ENCODE results near the gene ATP1B1. TPM values are rescaled to one million over a fixed set of nuclear protein-coding genes. Genes with fewer than 3 reads are reported as not detected.
"Not testable (repeated sequence)": the region's sequence is repeated elsewhere in the genome, so short reads cannot be mapped to it uniquely, and the experiment has no call there.

ATP1B1 gene
- total RNA-seq, 1 experiment from 2014 or later: 20.2 TPM

- no peaks in the 10 kb centered on the region for H3K9me3 ChIP-seq (ENCODE audit: low read depth, low read length, poor library complexity, severe bottlenecking)
- POLR2A ChIA-PET (ENCODE audit: low non-redundant PET): no interaction called here
- H3K27ac ChIP-seq (ENCODE audit: low read depth, low read length, poor library complexity, severe bottlenecking): no peak overlapping the region
- TF ChIP-seq EZH2 (IDR thresholded peaks at IDR 0.05; ENCODE audit: borderline replicate concordance, low read depth, low read length, poor library complexity, severe bottlenecking): no peak
- TF ChIP-seq CTCF (conservative IDR thresholded peaks at IDR 0.05; ENCODE audit: low read depth, low read length): no peak
- H3K4me3 ChIP-seq (ENCODE audit: low read depth, low read length, poor library complexity, severe bottlenecking): no peak overlapping the region
- no TSS peak for BruUV-seq (replicated peaks)
- CTCF ChIA-PET: no interaction called here
- no peaks in the 10 kb centered on the region for H3K36me3 ChIP-seq (ENCODE audit: insufficient read depth, low read length, poor library complexity, severe bottlenecking)
- DNase-seq (ENCODE audit: low spot score): no peak
- H3K27me3 ChIP-seq (replicated peaks; ENCODE audit: insufficient read depth, low read depth, low read length, poor library complexity): no peaks in the 10 kb centered on the region
- intact Hi-C loops (cut with micrococcal nuclease; ENCODE audit: unreplicated experiment): no loop called here
- no peaks in the 10 kb centered on the region for H3K4me1 ChIP-seq (ENCODE audit: insufficient read depth, low read length, poor library complexity, severe bottlenecking)
Observed at GRCh38 chr1:169163059-169163458, 56.6 kb downstream of the ATP1B1 start.

- no peak for TF ChIP-seq EZH2 (IDR thresholded peaks at IDR 0.05; ENCODE audit: borderline replicate concordance, low read depth, low read length, poor library complexity, severe bottlenecking)
- no peak for TF ChIP-seq CTCF (conservative IDR thresholded peaks at IDR 0.05; ENCODE audit: low read depth, low read length)
- intact Hi-C loops (cut with micrococcal nuclease; ENCODE audit: unreplicated experiment): no loop called here
- Histone ChIP-seq H3K27me3 (replicated peaks; ENCODE audit: insufficient read depth, low read depth, low read length, poor library complexity) (no peaks in the 10 kb centered on the region), H3K9me3 (ENCODE audit: low read depth, low read length, poor library complexity, severe bottlenecking) (no peaks in the 10 kb centered on the region), H3K4me3 (ENCODE audit: low read depth, low read length, poor library complexity, severe bottlenecking) (no peak overlapping the region), H3K36me3 (ENCODE audit: insufficient read depth, low read length, poor library complexity, severe bottlenecking) (no peaks in the 10 kb centered on the region), H3K4me1 (ENCODE audit: insufficient read depth, low read length, poor library complexity, severe bottlenecking) (no peaks in the 10 kb centered on the region), H3K27ac (ENCODE audit: low read depth, low read length, poor library complexity, severe bottlenecking) (no peak overlapping the region)
- BruUV-seq (replicated peaks): no TSS peak
- no peak for DNase-seq (ENCODE audit: low spot score)
- ChIA-PET POLR2A (ENCODE audit: low non-redundant PET) (no interaction called here), CTCF (interaction anchor here (0.5 kb wide), 1 partner anchor 170 kb away, joined by 3 read pairs; no protein-coding TSS in a partner anchor)
Observed at GRCh38 chr1:169175461-169175860, 69.0 kb downstream of the ATP1B1 start.

GRCh38 chr1:169179431-169179830 is 72.9 kb downstream of the ATP1B1 start:
- H3K4me3 ChIP-seq (ENCODE audit: low read depth, low read length, poor library complexity, severe bottlenecking); intact Hi-C loops (cut with micrococcal nuclease; ENCODE audit: unreplicated experiment); H3K4me1 ChIP-seq (ENCODE audit: insufficient read depth, low read length, poor library complexity, severe bottlenecking); H3K27ac ChIP-seq (ENCODE audit: low read depth, low read length, poor library complexity, severe bottlenecking); CTCF ChIA-PET; H3K27me3 ChIP-seq (replicated peaks; ENCODE audit: insufficient read depth, low read depth, low read length, poor library complexity); BruUV-seq (replicated peaks); H3K9me3 ChIP-seq (ENCODE audit: low read depth, low read length, poor library complexity, severe bottlenecking); H3K36me3 ChIP-seq (ENCODE audit: insufficient read depth, low read length, poor library complexity, severe bottlenecking); DNase-seq (ENCODE audit: low spot score); POLR2A ChIA-PET (ENCODE audit: low non-redundant PET): not testable (repeated sequence)

- BruUV-seq (replicated peaks): no TSS peak
- intact Hi-C loops (cut with micrococcal nuclease; ENCODE audit: unreplicated experiment): no loop called here
- no peaks in the 10 kb centered on the region for H3K4me1 ChIP-seq (ENCODE audit: insufficient read depth, low read length, poor library complexity, severe bottlenecking)
- no peaks in the 10 kb centered on the region for H3K27me3 ChIP-seq (replicated peaks; ENCODE audit: insufficient read depth, low read depth, low read length, poor library complexity)
- no peaks in the 10 kb centered on the region for H3K36me3 ChIP-seq (ENCODE audit: insufficient read depth, low read length, poor library complexity, severe bottlenecking)
- H3K9me3 ChIP-seq (ENCODE audit: low read depth, low read length, poor library complexity, severe bottlenecking): no peaks in the 10 kb centered on the region
- H3K4me3 ChIP-seq (ENCODE audit: low read depth, low read length, poor library complexity, severe bottlenecking): no peak overlapping the region
- TF ChIP-seq CTCF (conservative IDR thresholded peaks at IDR 0.05; ENCODE audit: low read depth, low read length): no peak
- no peak for TF ChIP-seq EZH2 (IDR thresholded peaks at IDR 0.05; ENCODE audit: borderline replicate concordance, low read depth, low read length, poor library complexity, severe bottlenecking)
- no peak for DNase-seq (ENCODE audit: low spot score)
- no peak overlapping the region for H3K27ac ChIP-seq (ENCODE audit: low read depth, low read length, poor library complexity, severe bottlenecking)
- CTCF ChIA-PET: no interaction called here
- POLR2A ChIA-PET (ENCODE audit: low non-redundant PET): no interaction called here
Observed at GRCh38 chr1:169180174-169180573, 73.7 kb downstream of the ATP1B1 start.

All from A673 (cell line).